Measurements from ENCODE around the gene DAP3. TPM values are rescaled to one million over a fixed set of nuclear protein-coding genes. Genes with fewer than 3 reads are reported as not detected.
A peak's percentile ranks its signal among the peaks of the same experiment; 100 is the strongest.
"Not testable (repeated sequence)": the region's sequence is repeated elsewhere in the genome, so short reads cannot be mapped to it uniquely, and the experiment has no call there.

The DAP3 gene
- total RNA-seq (92.3 and 107 TPM in 2 replicates), polyA plus RNA-seq (84.7 and 89.5 TPM in 2 replicates), polyA minus RNA-seq (38.8 and 49.5 TPM in 2 replicates)
- 69.8 TPM for total RNA-seq (2013)

DNA sequence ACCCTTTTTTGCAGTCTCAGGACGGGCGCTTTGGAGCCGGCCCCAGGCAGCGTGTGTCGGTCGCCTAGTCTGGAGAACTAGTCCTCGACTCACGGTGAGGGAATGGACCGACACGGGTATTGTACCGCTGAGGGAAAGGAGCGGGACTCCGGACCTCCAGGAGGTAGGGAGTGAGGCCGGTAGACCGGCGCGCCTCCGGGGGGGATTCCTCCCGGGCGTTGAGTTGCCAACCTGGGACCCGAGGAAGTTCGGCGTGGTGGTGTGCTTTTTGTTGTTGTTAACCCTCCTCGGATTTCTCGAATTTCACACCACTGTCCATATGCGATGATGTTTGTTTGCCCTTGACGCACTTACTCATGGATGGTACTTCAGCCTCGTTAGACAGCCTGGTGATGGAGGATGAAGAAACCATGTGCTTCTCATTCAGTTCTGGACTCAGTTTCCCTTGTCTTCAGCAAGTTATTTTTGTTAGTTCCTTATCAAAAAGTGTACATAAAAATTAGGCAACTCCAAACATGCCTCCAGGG is at the start of gene DAP3:
DAP3 (plus strand) TSS at position 11 of the 527 bp plus-strand sequence. CDS start 20,689 bp downstream, outside the sequence.
- Mint-ChIP-seq H3K27ac (peak within 1 kb of the TSS; percentile 97), H3K4me1 (peaks cover 50% of the 10 kb centered on the region), H3K4me3 (peak within 1 kb of the TSS; percentile 97)
- Histone ChIP-seq H3K4me1 (ENCODE audit: control insufficient read depth in 2 of 2, insufficient read depth in 2 of 2, low read length in 2 of 2) (peaks cover 16 to 19% of the 10 kb centered on the region in 2 donors), H3K9ac (ENCODE audit: low read length) (peak within 1 kb of the TSS; percentile 98), H2AFZ (ENCODE audit: insufficient read depth, low read depth, low read length, poor library complexity, severe bottlenecking) (peak within 1 kb of the TSS; percentile 100), H3K27ac (ENCODE audit: low read length in 2 of 2) (peak within 1 kb of the TSS; percentile 72 to 97), H3K79me2 (ENCODE audit: control insufficient read depth, insufficient read depth, low read length) (peaks cover 91% of the 10 kb centered on the region), H3K4me3 (ENCODE audit: control extremely low read depth in 1 of 5, extremely low read depth in 1 of 5, insufficient read depth in 1 of 5, low read depth in 2 of 5, low read length in 4 of 5) (peak within 1 kb of the TSS; percentile 80 to 97 (median 95)), H3K4me2 (replicated peaks; ENCODE audit: low read depth, low read length, poor library complexity, severe bottlenecking) (peak within 1 kb of the TSS; percentile 75), H4K20me1 (ENCODE audit: control insufficient read depth, insufficient read depth, low read length, poor library complexity, severe bottlenecking) (peaks cover 19% of the 10 kb centered on the region)
- H3K9me3 ChIP-seq (ENCODE audit: control extremely low read depth in 1 of 3, control insufficient read depth in 2 of 3, insufficient read depth in 1 of 3, low read length in 2 of 3); DNase-seq; POLR2A ChIA-PET; CTCF ChIA-PET; H3K27me3 ChIP-seq (replicated peaks in 1 of 4; ENCODE audit: control extremely low read depth in 1 of 4, control insufficient read depth in 3 of 4, insufficient read depth in 4 of 4, low read length in 3 of 4); H3K36me3 ChIP-seq (replicated peaks in 1 of 2; ENCODE audit: control extremely low read depth in 1 of 2, control insufficient read depth in 1 of 2, extremely low read depth in 1 of 2, insufficient read depth in 2 of 2, low read length in 1 of 2); ATAC-seq (ENCODE audit: low read depth); H3K27me3 Mint-ChIP-seq; H3K9me3 Mint-ChIP-seq (ENCODE audit: insufficient read depth): not testable (repeated sequence)
- intact Hi-C loops (cut with micrococcal nuclease): loop anchor here (2.0 kb wide), 4 partner anchors 56 to 380 kb away; partner anchors contain the start of genes FDPS, RIT1 and SYT11
- under 1% methylated on average over 19 of the region's 28 CpGs for WGBS (ENCODE audit: insufficient coverage)

DNA sequence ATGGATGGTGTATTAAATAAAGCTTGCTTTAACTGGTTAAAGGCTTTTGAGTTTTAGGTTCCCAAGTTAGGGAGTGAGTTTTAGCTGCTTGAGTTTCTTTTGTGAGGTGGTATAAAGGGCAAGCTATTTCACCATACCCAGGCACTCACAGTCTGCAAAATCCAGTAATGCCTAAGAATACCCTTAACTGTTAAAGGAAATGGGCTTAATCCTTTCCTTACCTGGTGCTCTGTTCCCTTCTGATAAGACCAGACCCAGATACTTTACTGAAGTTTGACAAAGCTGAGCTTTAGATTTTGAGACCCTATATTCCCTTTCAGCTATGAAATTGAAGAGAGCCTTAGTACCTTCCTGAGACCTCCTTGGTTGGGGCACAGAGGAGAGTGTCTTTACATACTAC is 48.5 kb upstream of the DAP3 start:
- CTCF ChIA-PET: no interaction called here
- Histone ChIP-seq H3K27ac (ENCODE audit: low read length in 2 of 2) (no peak overlapping the region), H2AFZ (ENCODE audit: insufficient read depth, low read depth, low read length, poor library complexity, severe bottlenecking) (no peak overlapping the region), H3K4me3 (ENCODE audit: control extremely low read depth in 1 of 5, extremely low read depth in 1 of 5, insufficient read depth in 1 of 5, low read depth in 2 of 5, low read length in 4 of 5) (no peak overlapping the region), H4K20me1 (ENCODE audit: control insufficient read depth, insufficient read depth, low read length, poor library complexity, severe bottlenecking) (no peaks in the 10 kb centered on the region), H3K4me2 (replicated peaks; ENCODE audit: low read depth, low read length, poor library complexity, severe bottlenecking) (no peak overlapping the region), H3K9me3 (ENCODE audit: control extremely low read depth in 1 of 3, control insufficient read depth in 2 of 3, insufficient read depth in 1 of 3, low read length in 2 of 3) (peaks cover 2 to 15% (median 8%) of the 10 kb centered on the region in 3 donors), H3K4me1 (ENCODE audit: control insufficient read depth in 2 of 2, insufficient read depth in 2 of 2, low read length in 2 of 2) (peaks cover 14 to 17% of the 10 kb centered on the region in 2 donors), H3K27me3 (replicated peaks in 1 of 4; ENCODE audit: control extremely low read depth in 1 of 4, control insufficient read depth in 3 of 4, insufficient read depth in 4 of 4, low read length in 3 of 4) (no peaks in the 10 kb centered on the region), H3K79me2 (ENCODE audit: control insufficient read depth, insufficient read depth, low read length) (no peaks in the 10 kb centered on the region), H3K36me3 (replicated peaks in 1 of 2; ENCODE audit: control extremely low read depth in 1 of 2, control insufficient read depth in 1 of 2, extremely low read depth in 1 of 2, insufficient read depth in 2 of 2, low read length in 1 of 2) (no peaks in the 10 kb centered on the region), H3K9ac (ENCODE audit: low read length) (no peak overlapping the region)
- H3K27me3 Mint-ChIP-seq: no peaks in the 10 kb centered on the region
- DNase-seq (no peak), ATAC-seq (ENCODE audit: low read depth) (no peak)
- TF ChIP-seq EZH2 (IDR thresholded peaks at IDR 0.05; ENCODE audit: borderline replicate concordance, insufficient read depth, low read depth, low read length, poor library complexity, severe bottlenecking): no peak
- TF ChIP-seq, protein P1, sequence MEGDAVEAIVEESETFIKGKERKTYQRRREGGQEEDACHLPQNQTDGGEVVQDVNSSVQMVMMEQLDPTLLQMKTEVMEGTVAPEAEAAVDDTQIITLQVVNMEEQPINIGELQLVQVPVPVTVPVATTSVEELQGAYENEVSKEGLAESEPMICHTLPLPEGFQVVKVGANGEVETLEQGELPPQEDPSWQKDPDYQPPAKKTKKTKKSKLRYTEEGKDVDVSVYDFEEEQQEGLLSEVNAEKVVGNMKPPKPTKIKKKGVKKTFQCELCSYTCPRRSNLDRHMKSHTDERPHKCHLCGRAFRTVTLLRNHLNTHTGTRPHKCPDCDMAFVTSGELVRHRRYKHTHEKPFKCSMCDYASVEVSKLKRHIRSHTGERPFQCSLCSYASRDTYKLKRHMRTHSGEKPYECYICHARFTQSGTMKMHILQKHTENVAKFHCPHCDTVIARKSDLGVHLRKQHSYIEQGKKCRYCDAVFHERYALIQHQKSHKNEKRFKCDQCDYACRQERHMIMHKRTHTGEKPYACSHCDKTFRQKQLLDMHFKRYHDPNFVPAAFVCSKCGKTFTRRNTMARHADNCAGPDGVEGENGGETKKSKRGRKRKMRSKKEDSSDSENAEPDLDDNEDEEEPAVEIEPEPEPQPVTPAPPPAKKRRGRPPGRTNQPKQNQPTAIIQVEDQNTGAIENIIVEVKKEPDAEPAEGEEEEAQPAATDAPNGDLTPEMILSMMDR (IDR thresholded peaks at IDR 0.05): no peak
- H3K9me3 Mint-ChIP-seq (ENCODE audit: insufficient read depth): peaks cover 8% of the 10 kb centered on the region
- intact Hi-C loops (cut with micrococcal nuclease): no loop called here
- POLR2A ChIA-PET: no interaction called here
- no peak overlapping the region for H3K4me3 Mint-ChIP-seq
- peaks cover 19% of the 10 kb centered on the region for H3K4me1 Mint-ChIP-seq
- H3K27ac Mint-ChIP-seq: no peak overlapping the region

DNA sequence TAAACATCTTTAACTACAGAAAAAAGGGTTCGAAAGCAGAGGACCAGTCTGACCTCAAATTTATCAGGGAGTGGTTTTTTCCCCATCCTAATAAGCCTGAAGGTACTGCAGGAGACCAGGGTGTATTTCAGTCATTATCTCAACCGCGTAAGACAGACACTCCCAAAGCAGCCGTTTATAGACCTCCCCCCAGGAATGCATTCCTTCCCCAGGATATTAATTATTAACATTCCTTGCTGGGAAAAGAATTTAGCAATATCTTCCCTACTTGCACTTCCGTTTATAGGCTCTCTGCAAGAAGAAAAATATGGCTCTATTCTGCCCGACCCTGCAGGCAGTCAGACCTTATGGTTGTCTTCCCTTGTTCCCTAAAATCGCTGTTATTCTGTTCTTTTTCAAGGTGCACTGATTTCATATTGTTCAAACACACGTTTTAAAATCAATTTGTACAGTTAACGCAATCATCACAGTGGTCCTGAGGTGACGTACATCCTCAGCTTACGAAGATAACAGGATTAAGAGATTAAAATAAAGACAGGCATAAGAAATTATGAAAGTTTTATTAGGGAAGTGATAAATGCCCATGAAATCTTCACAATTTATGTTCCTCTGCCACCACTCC is 46.2 kb upstream of the DAP3 start:
- H3K27ac ChIP-seq (ENCODE audit: low read length in 2 of 2); DNase-seq; H3K79me2 ChIP-seq (ENCODE audit: control insufficient read depth, insufficient read depth, low read length); intact Hi-C loops (cut with micrococcal nuclease); CTCF ChIA-PET; POLR2A ChIA-PET; H3K27me3 ChIP-seq (replicated peaks in 1 of 4; ENCODE audit: control extremely low read depth in 1 of 4, control insufficient read depth in 3 of 4, insufficient read depth in 4 of 4, low read length in 3 of 4); H3K27ac Mint-ChIP-seq; H3K4me2 ChIP-seq (replicated peaks; ENCODE audit: low read depth, low read length, poor library complexity, severe bottlenecking); H3K9me3 Mint-ChIP-seq (ENCODE audit: insufficient read depth); H3K36me3 ChIP-seq (replicated peaks in 1 of 2; ENCODE audit: control extremely low read depth in 1 of 2, control insufficient read depth in 1 of 2, extremely low read depth in 1 of 2, insufficient read depth in 2 of 2, low read length in 1 of 2); H3K27me3 Mint-ChIP-seq; H3K4me1 Mint-ChIP-seq; H3K4me3 ChIP-seq (ENCODE audit: control extremely low read depth in 1 of 5, extremely low read depth in 1 of 5, insufficient read depth in 1 of 5, low read depth in 2 of 5, low read length in 4 of 5); H2AFZ ChIP-seq (ENCODE audit: insufficient read depth, low read depth, low read length, poor library complexity, severe bottlenecking); H3K4me3 Mint-ChIP-seq; H4K20me1 ChIP-seq (ENCODE audit: control insufficient read depth, insufficient read depth, low read length, poor library complexity, severe bottlenecking); ATAC-seq (ENCODE audit: low read depth); H3K9ac ChIP-seq (ENCODE audit: low read length); H3K4me1 ChIP-seq (ENCODE audit: control insufficient read depth in 2 of 2, insufficient read depth in 2 of 2, low read length in 2 of 2): not testable (repeated sequence)
- WGBS (ENCODE audit: insufficient coverage): no CpG with 5 or more reads among the region's 11 CpGs
- peaks cover 2 to 15% (median 8%) of the 10 kb centered on the region in 3 donors for H3K9me3 ChIP-seq (ENCODE audit: control extremely low read depth in 1 of 3, control insufficient read depth in 2 of 3, insufficient read depth in 1 of 3, low read length in 2 of 3)
